ENCODE measurements around the gene DDIT4. TPM values are rescaled to one million over a fixed set of nuclear protein-coding genes. Genes with fewer than 3 reads are reported as not detected.

The DDIT4 gene
- total and polyA plus RNA-seq, 9 of the 15 experiments (the other 6 are each of a cell fraction or from before 2014, with no cell fraction given) = 8.2 to 675 (median 159) TPM

- TF ChIP-seq NELFE (IDR thresholded peaks at IDR 0.05; ENCODE audit: insufficient read depth, insufficient read length) (no peak), EGR1 (conservative IDR thresholded peaks at IDR 0.05) (no peak), HDGF (IDR thresholded peaks at IDR 0.05) (no peak), NFYB (IDR thresholded peaks at IDR 0.05; ENCODE audit: extremely low read depth, insufficient read length) (no peak), NBN (IDR thresholded peaks at IDR 0.05; ENCODE audit: low read depth) (no peak), ZFP30 (CRISPR knock-in tag; IDR thresholded peaks at IDR 0.05; ENCODE audit: borderline replicate concordance) (no peak), E2F8 (IDR thresholded peaks at IDR 0.05; ENCODE audit: low read depth, partially characterized antibody) (no peak), PKNOX1 (IDR thresholded peaks at IDR 0.05) (no peak), POLR2H (tag; IDR thresholded peaks at IDR 0.05; ENCODE audit: low read depth) (no peak), THRA (IDR thresholded peaks at IDR 0.05) (no peak), SMARCA5 (IDR thresholded peaks at IDR 0.05) (peak; percentile 80; the same call in 1 of the 2 replicates), MED1 (CRISPR knock-in tag; IDR thresholded peaks at IDR 0.05; ENCODE audit: borderline replicate concordance) (no peak), BHLHE40 (IDR thresholded peaks at IDR 0.05; ENCODE audit: low read length) (peak; percentile 42)
- TF ChIP-seq, protein P1, sequence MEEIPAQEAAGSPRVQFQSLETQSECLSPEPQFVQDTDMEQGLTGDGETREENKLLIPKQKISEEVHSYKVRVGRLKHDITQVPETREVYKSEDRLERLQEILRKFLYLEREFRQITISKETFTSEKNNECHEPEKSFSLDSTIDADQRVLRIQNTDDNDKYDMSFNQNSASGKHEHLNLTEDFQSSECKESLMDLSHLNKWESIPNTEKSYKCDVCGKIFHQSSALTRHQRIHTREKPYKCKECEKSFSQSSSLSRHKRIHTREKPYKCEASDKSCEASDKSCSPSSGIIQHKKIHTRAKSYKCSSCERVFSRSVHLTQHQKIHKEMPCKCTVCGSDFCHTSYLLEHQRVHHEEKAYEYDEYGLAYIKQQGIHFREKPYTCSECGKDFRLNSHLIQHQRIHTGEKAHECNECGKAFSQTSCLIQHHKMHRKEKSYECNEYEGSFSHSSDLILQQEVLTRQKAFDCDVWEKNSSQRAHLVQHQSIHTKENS (CRISPR knock-in tag; IDR thresholded peaks at IDR 0.05) = 0 out of 2 replicates have a peak, but pooled peaks have one; percentile 36
- TF ChIP-seq, protein P2, sequence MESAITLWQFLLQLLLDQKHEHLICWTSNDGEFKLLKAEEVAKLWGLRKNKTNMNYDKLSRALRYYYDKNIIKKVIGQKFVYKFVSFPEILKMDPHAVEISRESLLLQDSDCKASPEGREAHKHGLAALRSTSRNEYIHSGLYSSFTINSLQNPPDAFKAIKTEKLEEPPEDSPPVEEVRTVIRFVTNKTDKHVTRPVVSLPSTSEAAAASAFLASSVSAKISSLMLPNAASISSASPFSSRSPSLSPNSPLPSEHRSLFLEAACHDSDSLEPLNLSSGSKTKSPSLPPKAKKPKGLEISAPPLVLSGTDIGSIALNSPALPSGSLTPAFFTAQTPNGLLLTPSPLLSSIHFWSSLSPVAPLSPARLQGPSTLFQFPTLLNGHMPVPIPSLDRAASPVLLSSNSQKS (CRISPR knock-in tag; IDR thresholded peaks at IDR 0.05) = no peak
- TF ChIP-seq, protein P3, sequence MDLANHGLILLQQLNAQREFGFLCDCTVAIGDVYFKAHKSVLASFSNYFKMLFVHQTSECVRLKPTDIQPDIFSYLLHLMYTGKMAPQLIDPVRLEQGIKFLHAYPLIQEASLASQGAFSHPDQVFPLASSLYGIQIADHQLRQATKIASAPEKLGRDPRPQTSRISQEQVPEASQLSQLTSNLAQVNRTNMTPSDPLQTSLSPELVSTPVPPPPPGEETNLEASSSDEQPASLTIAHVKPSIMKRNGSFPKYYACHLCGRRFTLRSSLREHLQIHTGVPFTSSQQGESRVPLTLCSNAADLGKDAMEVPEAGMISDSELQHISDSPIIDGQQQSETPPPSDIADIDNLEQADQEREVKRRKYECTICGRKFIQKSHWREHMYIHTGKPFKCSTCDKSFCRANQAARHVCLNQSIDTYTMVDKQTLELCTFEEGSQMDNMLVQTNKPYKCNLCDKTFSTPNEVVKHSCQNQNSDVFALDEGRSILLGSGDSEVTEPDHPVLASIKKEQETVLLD (IDR thresholded peaks at IDR 0.05) = peak; percentile 72; the same call in 1 of the 2 replicates
- TF ChIP-seq, protein P4, sequence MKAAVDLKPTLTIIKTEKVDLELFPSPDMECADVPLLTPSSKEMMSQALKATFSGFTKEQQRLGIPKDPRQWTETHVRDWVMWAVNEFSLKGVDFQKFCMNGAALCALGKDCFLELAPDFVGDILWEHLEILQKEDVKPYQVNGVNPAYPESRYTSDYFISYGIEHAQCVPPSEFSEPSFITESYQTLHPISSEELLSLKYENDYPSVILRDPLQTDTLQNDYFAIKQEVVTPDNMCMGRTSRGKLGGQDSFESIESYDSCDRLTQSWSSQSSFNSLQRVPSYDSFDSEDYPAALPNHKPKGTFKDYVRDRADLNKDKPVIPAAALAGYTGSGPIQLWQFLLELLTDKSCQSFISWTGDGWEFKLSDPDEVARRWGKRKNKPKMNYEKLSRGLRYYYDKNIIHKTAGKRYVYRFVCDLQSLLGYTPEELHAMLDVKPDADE (conservative IDR thresholded peaks at IDR 0.05; ENCODE audit: control insufficient read depth, low read depth, low read length) = peak; percentile 76
Measured at GRCh38 chr10:72272689-72273409, 875 bp upstream of the DDIT4 start (continued).
